Anterior cingulate cortex (tissue), 58 donors: ENCODE data around the gene TENM4.

Experiments used
- DNase-seq, 58 donors: peaks; one replicate each; lab custom pipeline; 2025; lab: John Stamatoyannopoulos, UW

TENM4 gene

DNA sequence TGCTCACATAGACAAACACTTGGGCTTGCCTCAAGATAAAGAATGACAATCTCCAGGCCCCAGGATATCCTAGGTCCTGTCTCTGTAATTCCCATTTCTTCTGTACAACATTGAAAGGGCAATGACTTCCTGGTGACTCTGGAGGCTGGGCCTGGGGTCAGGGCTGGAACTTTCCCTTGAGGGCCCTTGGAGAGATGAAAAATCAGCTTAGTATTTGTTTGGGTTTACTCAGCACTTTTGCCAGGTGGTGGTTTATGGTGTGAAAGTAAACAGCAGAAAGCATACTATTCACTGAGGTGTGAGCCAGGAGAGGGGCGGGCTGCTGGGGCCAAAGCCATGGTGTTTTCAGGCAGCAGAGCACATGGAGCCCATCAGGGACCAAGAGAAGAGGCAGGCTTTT lies 651.5 kb downstream of the TENM4 start:
- DNase-seq = no peak

DNA sequence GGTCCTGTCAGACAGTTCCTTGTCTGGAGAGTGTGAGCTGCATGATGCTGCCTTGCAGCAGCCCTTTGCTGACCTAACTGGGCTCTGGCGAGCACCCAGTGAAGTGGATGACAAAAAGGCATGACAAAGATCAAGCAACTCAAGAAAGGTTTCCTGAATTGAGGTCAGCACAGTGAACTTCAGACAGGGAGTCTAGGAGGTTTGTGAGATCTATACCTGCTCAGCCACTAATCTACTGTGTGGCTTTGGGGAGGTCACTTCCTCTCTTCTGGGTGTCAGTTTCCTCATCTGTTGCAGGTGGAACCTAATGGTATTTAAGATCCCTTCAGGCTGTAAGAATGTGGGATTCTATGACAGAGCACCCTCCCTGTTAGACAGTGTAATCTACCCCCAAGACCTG lies 652.3 kb downstream of the TENM4 start:
- no peak for DNase-seq

DNA sequence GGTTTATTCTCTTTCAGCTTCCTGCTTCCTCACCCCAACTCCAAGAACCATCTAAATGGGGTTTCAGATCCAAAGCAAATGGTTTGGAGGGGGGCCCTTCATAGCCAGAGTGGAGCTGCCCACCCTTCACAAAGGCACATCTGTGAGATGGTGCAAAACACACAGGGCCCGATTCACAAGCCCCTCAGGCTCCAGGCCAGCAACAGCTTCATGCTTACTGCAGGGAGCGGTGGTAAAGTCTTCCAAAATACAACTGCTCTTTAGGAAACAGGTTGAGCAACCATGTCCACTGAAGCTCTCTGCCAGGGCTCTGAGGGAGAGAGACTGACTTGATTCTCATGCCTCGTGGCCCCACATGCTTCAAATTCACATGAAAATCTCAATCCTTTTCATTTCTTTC lies 653.1 kb downstream of the TENM4 start:
- peak in 11 of 58 donors; percentile 6 to 34 (median 13) for DNase-seq

DNA sequence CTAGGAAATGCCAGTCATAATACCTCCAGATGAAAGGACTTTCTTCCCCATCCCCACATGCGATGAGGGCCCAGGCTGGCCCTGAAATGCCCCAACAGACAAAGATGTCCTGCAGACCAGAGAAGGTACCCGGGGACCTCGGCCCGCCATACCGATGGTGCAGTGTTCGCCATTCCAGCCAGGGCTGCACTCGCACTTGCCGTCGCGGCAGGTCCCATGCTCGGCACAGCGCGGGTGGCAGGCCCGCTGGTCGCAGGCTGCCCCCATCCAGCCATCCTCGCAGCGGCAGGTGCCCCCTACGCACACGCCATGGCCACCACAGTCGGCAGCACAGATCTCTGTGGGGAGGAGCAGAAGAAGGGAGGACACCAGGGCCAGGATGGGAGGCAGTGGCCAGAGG lies 654.1 kb downstream of the TENM4 start:
- DNase-seq = no peak

DNA sequence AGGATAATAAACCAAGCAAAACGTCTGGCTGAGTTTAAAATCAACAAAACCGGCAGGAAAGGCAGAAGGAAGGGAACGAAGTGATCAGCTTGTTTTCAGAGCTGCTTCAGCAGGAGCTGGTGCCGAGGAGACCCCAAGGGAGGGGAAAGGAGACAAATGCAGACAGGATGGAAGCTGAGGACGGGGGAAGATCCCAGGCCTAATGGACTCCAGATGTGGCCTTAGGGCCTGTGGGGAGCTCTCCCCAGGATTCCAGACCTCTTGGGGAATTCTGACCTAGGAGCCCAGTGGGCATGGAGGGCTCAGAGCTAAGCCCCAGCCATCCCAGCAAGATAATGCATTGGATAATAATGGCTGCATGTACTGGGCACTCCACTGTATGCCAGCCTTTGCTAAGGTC lies 654.7 kb downstream of the TENM4 start:
- no peak for DNase-seq

- no peak for DNase-seq
Observed at GRCh38 chr11:78784321-78785061, 656.3 kb downstream of the TENM4 start.

- no peak for DNase-seq
Observed at GRCh38 chr11:78783846-78784245, 657.0 kb downstream of the TENM4 start.

- DNase-seq = peak in 1 of 58 donors; percentile 15
Observed at GRCh38 chr11:78783301-78783700, 657.5 kb downstream of the TENM4 start.

- DNase-seq = no peak
Observed at GRCh38 chr11:78782725-78783124, 658.1 kb downstream of the TENM4 start.

DNA sequence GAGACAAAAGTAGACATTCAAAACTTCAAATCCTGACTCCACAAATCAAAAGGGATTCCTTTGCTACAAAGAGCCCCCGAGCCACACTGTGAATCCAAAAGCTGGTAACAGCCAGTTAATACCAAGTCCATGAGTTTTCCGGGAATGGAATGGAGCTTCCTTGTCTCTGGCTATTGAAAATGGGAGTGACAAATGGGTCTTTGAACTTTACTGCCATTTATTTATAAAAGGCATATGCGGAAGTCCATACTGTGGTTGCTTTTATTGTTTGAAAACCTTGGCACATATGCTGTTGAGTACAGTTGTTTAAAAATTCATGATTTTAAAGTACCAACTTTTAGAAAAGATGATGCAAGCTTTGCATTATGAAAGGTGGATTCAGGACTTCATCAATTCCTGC lies 659.9 kb downstream of the TENM4 start:
- DNase-seq = no peak

DNA sequence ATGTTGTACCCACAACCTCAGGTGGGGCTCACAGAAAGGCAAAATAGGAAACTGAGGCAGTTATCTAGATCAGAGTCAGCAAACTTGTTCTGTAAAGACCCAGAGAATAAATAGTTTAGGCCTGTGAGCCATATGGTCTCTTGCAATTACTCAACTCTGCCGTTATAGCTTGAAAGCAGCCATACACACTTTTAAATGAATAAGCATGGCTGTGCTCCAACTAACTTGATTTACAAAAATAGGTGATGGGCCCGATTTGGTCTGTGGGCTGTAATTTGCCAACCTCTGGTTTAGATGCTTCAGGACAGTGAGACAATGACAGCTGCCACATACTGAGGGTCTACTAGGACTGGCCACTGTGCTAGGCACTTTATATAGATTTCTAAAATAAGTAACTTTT lies 667.3 kb downstream of the TENM4 start:
- DNase-seq = no peak

- DNase-seq = no peak
Observed at GRCh38 chr11:78773077-78773476, 667.8 kb downstream of the TENM4 start.

DNA sequence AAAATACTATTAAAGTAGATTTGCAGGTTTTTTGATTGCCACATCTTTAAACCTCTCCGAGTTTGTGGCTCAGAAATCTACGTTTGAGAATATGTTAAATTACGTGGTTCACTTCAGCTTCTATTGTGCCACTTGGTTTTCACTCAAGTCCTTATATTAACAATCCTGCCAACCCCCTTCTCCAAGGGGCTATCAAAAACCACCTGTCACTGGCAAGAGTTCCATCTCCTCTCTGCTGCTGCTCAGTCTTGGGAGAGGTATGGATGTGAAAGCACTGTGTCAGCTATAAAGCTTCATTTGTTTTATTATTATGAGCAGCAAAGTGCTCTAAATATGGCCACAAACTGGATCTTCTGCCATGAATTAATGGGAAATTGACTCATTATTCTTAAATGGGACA lies 668.6 kb downstream of the TENM4 start:
- DNase-seq = no peak

- DNase-seq = no peak
Observed at GRCh38 chr11:78770931-78771330, 669.9 kb downstream of the TENM4 start.

GRCh38 chr11:78768971-78769370 lies 671.9 kb downstream of the TENM4 start:
- DNase-seq = no peak

DNA sequence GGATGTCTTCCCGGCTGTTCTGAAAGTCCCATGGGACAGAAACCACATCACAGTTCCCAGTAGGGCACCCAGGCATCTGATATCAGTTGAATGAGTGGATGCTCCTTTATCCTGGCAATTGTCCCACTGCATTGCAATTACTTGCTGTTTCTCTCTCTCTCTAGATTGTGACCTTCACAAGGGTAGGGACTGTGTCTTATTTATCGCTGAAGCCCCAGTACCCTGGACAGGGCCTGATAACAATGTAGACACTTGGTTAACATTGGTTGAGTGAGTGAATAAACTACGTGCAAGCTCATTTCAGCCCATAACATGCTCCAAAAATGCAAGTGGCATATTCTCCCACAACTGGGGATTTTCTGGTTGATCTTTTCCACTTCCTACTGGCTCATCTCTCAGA lies 672.5 kb downstream of the TENM4 start:
- no peak for DNase-seq

DNA sequence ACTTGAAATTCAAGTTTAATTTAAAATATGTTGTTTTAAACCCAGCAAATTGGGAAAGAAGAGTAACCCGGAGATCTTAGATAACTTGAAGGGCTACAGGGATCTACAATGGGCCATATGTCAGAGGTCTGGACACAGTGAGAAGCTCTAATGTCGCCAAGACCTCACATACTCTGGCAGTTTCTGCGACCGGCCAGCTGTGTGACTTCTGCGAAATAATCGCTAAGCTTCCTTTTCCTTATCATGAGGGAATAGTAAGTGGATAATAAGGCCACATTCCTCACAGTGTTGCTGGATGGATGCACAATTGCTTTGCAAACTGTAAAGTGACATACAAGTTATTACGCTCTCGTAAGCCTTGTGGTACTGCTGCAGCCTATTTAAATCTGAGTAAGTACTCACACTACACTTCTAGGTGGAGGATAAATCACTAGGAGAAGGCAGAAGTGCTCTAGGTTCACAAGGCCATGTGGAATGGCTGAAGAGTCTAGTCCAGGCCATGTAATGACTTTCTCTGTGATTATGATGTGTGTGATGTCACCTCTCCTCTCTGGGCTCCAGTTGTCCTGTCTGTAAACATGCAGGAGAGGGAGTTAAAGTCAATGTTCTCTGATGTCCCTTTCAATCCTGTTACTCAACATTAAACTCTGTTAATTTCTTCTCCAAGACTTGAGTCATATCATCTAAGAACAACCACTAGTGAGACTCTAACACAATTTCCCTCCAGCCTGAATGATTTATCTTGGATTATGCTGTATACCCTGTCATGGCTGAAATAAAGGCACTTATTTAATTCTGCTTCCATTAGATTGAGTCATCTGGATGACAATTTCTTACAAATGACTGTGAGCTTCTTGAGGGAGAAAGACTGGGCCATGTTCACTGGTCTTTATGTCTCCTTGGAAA lies 673.5 kb downstream of the TENM4 start:
- DNase-seq = no peak

DNA sequence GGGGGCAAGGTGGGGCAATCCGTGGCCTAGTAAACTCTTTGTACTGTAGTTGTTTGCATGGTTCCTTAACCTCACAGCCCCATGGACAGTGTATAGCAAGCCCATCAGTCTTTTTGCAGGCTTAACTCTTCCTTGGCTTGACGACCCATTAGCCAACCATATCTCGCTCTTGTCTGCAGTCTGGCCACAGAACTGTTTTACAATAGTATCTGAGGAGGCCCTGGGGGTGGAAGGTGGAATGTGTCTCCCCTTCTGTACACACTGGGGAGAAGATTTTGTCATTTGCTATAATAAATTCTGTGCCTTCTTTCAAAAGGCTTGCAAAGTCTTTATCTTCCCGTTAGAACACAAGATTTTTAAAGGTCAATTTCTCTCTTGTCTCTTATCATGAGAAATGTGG lies 675.9 kb downstream of the TENM4 start:
- no peak for DNase-seq

- DNase-seq = no peak
Observed at GRCh38 chr11:78763664-78764063, 677.2 kb downstream of the TENM4 start.

GRCh38 chr11:78762105-78762504 lies 678.7 kb downstream of the TENM4 start:
- no peak for DNase-seq

GRCh38 chr11:78759071-78759470 lies 681.8 kb downstream of the TENM4 start:
- DNase-seq = no peak

- DNase-seq = no peak
Observed at GRCh38 chr11:78753297-78753696, 687.5 kb downstream of the TENM4 start.
